ENCODE measurements around the gene RSPO4. TPM values are rescaled to one million over a fixed set of nuclear protein-coding genes. Genes with fewer than 3 reads are reported as not detected.

The RSPO4 gene
- total and polyA plus RNA-seq, 2 donors (not counting 3 experiments of a cell fraction or from before 2014, with no cell fraction given), result not detected

GRCh38 chr20:933029-933428 lies 69.1 kb downstream of the RSPO4 start:
- no peaks in the 10 kb centered on the region for H3K79me2 ChIP-seq (ENCODE audit: control insufficient read depth, insufficient read depth, low read length)
- TF ChIP-seq POLR2AphosphoS5 (IDR thresholded peaks at IDR 0.05; ENCODE audit: insufficient read depth, low read depth, low read length), result no peak
- TF ChIP-seq MAX (IDR thresholded peaks at IDR 0.05; ENCODE audit: insufficient read depth, insufficient read length), result no peak
- TF ChIP-seq POLR2A (IDR thresholded peaks at IDR 0.05; ENCODE audit: low read depth, low read length), result no peak
- TF ChIP-seq FOS (IDR thresholded peaks at IDR 0.05; ENCODE audit: borderline replicate concordance, insufficient read depth, low read length), result no peak
- TF ChIP-seq MYC (IDR thresholded peaks at IDR 0.05; ENCODE audit: low read depth, low read length), result no peak
- TF ChIP-seq GATA2 (IDR thresholded peaks at IDR 0.05; ENCODE audit: insufficient read depth, insufficient read length, low read depth, low read length), result no peak
- no peak for TF ChIP-seq JUN (IDR thresholded peaks at IDR 0.05; ENCODE audit: borderline replicate concordance, insufficient read depth, insufficient read length, low read depth)
- no peak for TF ChIP-seq CTCF (IDR thresholded peaks at IDR 0.05; ENCODE audit: extremely low read depth in 1 of 2, insufficient read depth in 1 of 2, low read depth in 1 of 2, low read length in 2 of 2)
- TF ChIP-seq EZH2 (IDR thresholded peaks at IDR 0.05; ENCODE audit: borderline replicate concordance, low read depth, low read length, severe bottlenecking), result no peak
- no peak overlapping the region for H3K4me3 ChIP-seq (replicated peaks in 1 of 3; ENCODE audit: insufficient read depth in 1 of 3, low read depth in 1 of 3, low read length in 3 of 3)
- H3K27me3 ChIP-seq (ENCODE audit: control insufficient read depth in 2 of 2, insufficient read depth in 2 of 2, low read length in 2 of 2), result peaks cover 0 to 2% of the 10 kb centered on the region in 2 experiments
- no peaks in the 10 kb centered on the region for H4K20me1 ChIP-seq (replicated peaks; ENCODE audit: control insufficient read depth, extremely low read depth, insufficient read depth, low read length)
- FAIRE-seq (no peak), DNase-seq (ENCODE audit: low read depth, low spot score) (no peak)
- H3K4me2 ChIP-seq (ENCODE audit: insufficient read depth, low read length), result no peak overlapping the region
- dilution Hi-C loops (cut with MboI; ENCODE audit: extremely low pct_ligation_motif_present, low sequenced_read_pairs) (no loop called here), intact Hi-C loops (cut with micrococcal nuclease) (no loop called here)
- H3K4me1 ChIP-seq (ENCODE audit: control insufficient read depth, extremely low read depth, insufficient read depth, low read length), result no peaks in the 10 kb centered on the region
- no peaks in the 10 kb centered on the region for H3K9me1 ChIP-seq (replicated peaks; ENCODE audit: control insufficient read depth, extremely low read depth, insufficient read depth, low read length)
- no peak overlapping the region for H3K9ac ChIP-seq (replicated peaks; ENCODE audit: extremely low read depth, insufficient read depth, low read length)
- H3K9me3 ChIP-seq (replicated peaks; ENCODE audit: control insufficient read depth, insufficient read depth, low read length), result no peaks in the 10 kb centered on the region
- H2AFZ ChIP-seq (ENCODE audit: low read depth, low read length), result no peak overlapping the region
- no peak overlapping the region for H3K27ac ChIP-seq (ENCODE audit: insufficient read depth, low read depth, low read length)
- no peaks in the 10 kb centered on the region for H3K36me3 ChIP-seq (ENCODE audit: control insufficient read depth in 2 of 2, extremely low read depth in 1 of 2, insufficient read depth in 2 of 2, low read length in 2 of 2)
- CTCF ChIA-PET, result no interaction called here
- POLR2A ChIA-PET, result no interaction called here
- no TSS peak for BruUV-seq (replicated peaks)
